Fibroblast of the aortic adventitia (primary cell): Measurements from ENCODE around the gene LRIF1. TPM values are rescaled to one million over a fixed set of nuclear protein-coding genes. Genes with fewer than 3 reads are reported as not detected.

ENCODE experiments used
- DNase-seq: peaks from one replicate; pipeline ENCODE4 v3.0.0-alpha.2; 2010; ENCODE audit warnings: low read depth
- H3K4me3 ChIP-seq: 2 replicates; pipeline ENCODE4 v1.5.1; 2011; ENCODE audit warnings: low read depth, mild to moderate bottlenecking, control low read depth, low read length, moderate library complexity
- total RNA-seq: library from RNA; depleted of rRNA; stranded (reverse); fragments of >200 nt; gene quantifications from 2 replicates; pipeline ENCODE4 v1.2.3, GENCODE V29; 2012; ENCODE audit warnings: low replicate concordance
- TF ChIP-seq, protein P1 (sequence below): IDR thresholded peaks from 2 replicates; pipeline ENCODE4 v1.5.1; 2011; ENCODE audit warnings: mild to moderate bottlenecking, low read length, control low read depth, inconsistent platforms; ENCODE audit not compliant: insufficient read depth

The LRIF1 gene
- total RNA-seq, 1 donor = 19.5 TPM

GRCh38 chr1:110916274-110916668 lies 47.5 kb downstream of the LRIF1 start:
- H3K4me3 ChIP-seq = no peak overlapping the region
- TF ChIP-seq, protein P1, sequence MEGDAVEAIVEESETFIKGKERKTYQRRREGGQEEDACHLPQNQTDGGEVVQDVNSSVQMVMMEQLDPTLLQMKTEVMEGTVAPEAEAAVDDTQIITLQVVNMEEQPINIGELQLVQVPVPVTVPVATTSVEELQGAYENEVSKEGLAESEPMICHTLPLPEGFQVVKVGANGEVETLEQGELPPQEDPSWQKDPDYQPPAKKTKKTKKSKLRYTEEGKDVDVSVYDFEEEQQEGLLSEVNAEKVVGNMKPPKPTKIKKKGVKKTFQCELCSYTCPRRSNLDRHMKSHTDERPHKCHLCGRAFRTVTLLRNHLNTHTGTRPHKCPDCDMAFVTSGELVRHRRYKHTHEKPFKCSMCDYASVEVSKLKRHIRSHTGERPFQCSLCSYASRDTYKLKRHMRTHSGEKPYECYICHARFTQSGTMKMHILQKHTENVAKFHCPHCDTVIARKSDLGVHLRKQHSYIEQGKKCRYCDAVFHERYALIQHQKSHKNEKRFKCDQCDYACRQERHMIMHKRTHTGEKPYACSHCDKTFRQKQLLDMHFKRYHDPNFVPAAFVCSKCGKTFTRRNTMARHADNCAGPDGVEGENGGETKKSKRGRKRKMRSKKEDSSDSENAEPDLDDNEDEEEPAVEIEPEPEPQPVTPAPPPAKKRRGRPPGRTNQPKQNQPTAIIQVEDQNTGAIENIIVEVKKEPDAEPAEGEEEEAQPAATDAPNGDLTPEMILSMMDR = no peak
- DNase-seq = no peak

DNA sequence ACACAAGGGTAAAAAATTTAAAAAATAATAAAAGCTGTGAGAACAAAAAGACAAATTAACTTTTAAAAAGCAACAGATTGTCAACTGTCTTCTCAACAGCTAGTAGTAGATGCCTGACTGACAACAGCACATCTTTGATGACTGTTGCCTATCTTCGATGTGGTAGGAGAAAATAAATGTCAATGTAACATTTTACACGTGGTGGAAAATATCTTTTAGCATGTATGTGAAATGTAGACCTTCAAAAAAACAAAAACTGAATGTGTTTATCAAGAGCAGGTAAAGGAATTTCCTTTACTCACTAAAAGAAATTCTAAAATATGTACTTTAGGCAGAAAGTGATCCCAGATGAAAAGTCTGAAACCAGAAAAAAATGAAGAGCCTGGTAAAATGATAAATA lies 47.9 kb downstream of the LRIF1 start:
- TF ChIP-seq, protein P1 = no peak
- DNase-seq = no peak
- no peak overlapping the region for H3K4me3 ChIP-seq

DNA sequence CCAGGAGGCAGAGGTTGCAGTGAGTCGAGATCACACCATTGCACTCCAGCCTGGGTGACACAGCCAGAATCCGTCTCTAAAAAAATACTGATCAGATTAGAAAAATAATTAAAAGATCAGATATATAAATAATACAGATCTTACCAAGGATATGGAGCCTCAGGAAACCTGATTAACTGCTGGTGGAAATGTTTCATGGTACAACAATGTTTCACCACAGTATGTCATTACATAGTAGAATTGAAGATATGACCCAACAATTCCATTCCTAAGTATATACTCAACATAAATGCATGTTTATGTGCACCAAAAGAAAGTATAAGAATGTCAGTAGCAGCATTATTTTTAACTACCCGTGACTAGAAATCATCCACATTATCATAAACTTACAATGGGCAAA lies 49.0 kb downstream of the LRIF1 start:
- H3K4me3 ChIP-seq = no peak overlapping the region
- TF ChIP-seq, protein P1 = no peak
- no peak for DNase-seq

GRCh38 chr1:110912784-110913183 lies 50.9 kb downstream of the LRIF1 start:
- TF ChIP-seq, protein P1 = no peak
- no peak overlapping the region for H3K4me3 ChIP-seq

GRCh38 chr1:110903853-110904500 lies 59.7 kb downstream of the LRIF1 start:
- no peak for DNase-seq
- TF ChIP-seq, protein P1 = no peak
- no peak overlapping the region for H3K4me3 ChIP-seq

More at GRCh38 chr1:110912784-110913183, 50.9 kb downstream of the LRIF1 start:
- DNase-seq = no peak

- TF ChIP-seq, protein P1 = no peak
- DNase-seq = no peak
- no peak overlapping the region for H3K4me3 ChIP-seq
Observed at GRCh38 chr1:110902820-110903463, 60.8 kb downstream of the LRIF1 start.

DNA sequence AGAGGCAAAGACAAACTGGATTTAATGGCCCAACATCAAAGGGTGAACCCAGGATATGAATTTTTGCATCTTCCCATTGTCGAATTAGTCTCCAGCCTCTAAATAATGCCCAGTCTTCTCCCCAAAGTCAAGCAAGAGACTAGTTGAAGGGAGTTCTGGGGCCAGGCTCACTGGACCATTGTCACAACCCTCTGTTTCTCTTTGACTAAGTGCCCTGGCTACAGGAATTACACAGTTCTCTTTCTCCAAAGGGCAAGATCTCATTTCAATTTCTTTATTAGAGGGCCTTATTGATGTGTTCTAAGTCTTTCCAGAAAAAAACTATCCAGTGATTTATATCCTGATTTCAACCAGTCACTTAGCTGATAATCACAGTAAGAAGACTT lies 64.3 kb downstream of the LRIF1 start:
- H3K4me3 ChIP-seq = no peak overlapping the region
- TF ChIP-seq, protein P1 = no peak
- DNase-seq = no peak
